HG03439 (cell line): Measurements from ENCODE around the gene CUBN.

Experiments
- ATAC-seq: cut with Tn5 transposase; IDR thresholded peaks from one replicate; pipeline ENCODE4 v1.9.1; 2021; ENCODE audit warnings: mild to moderate bottlenecking, moderate library complexity; ENCODE audit not compliant: unreplicated experiment

The CUBN gene

DNA sequence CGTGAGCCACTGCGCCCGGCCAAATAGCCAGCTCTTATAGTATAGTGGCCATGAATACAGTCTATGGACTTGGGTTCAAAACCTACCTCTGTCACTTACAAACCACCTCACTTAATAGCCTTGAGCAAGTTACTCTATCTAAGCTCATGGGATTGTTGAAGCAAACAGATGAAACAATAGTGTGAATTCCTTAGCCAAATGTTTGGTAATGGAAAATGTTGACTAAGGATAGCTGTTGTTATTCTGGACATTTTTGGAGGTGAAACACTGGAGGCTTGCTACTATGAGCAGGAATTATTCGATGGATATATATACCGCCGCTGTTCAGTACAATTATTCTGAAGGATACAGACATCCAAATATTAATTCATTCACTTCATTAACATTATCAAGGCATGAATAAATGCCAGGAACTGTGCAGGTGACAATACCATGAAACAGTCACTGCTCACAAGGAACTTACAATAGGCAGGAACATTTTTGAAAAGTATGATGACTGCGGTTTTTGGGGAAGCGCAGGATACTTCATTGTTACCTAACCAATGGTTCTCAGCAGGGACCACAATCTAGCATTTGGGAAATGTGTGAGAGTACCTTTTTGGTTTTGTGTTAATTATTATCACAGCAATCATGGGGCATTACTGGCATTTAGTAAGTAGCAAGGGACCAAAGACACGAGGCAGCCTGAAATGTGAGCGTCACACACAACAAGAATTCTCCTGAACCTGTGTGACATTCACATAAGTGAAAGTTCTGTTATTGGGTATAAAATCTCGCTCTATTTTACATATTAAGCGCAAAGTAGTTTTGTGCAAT lies 55.7 kb downstream of the CUBN start:
- ATAC-seq = no peak

DNA sequence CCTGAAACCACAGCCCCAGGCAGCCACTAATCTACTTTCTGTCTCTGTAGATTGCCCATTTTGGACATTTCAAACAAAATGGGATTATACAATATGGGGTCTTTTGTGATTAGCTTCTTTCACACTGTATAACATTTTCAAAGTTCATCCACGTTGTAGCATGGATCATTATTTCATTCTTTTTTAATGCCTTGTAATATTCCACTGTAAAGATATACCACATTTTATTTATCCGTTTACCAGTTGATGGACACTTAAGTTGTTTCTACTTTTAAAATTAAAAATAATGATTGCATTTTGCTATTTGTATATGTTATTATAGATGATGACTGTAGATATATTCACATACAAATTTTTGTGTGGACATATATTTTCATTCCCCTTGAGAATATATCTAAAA lies 60.7 kb downstream of the CUBN start:
- ATAC-seq = no peak

DNA sequence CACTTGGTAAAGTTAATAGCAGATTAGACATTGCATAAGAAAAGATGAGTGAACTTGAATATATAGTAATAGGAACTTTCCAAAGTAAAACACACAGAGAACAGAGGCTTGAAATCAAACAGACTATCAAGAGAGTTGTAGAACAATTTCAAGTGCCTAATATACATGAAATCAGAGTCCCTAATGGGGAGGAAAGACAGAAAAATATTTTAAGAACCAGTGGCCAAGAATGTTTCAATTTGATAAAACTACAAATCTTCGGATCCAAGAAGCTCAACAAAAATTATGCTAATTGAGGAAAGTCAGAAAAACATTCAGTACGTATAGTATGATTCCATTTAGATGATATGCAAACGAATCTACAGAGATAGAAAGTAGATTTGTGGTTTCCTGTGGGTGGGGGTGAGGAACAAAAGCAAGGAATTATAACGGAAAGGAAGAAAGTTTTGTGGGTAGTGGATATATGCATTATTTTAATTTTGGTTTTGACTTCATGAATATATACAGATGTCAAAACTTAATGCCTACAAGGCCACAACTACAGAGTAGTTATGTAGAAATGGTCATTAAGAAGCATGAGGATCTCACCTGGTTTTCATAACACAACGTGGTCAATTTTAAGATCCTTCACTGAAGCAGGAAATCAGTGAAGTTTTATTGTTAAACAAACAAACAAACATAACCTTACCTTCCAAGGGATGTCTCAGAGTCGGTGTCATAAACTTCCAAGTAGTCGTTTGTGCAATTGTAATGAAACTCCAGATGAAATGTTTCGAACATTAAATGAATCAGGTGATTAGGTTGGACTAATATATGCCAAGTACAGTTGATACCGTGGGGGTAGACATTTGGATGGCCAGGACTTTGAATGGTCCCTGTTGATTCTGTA lies 62.0 kb downstream of the CUBN start:
- no peak for ATAC-seq

DNA sequence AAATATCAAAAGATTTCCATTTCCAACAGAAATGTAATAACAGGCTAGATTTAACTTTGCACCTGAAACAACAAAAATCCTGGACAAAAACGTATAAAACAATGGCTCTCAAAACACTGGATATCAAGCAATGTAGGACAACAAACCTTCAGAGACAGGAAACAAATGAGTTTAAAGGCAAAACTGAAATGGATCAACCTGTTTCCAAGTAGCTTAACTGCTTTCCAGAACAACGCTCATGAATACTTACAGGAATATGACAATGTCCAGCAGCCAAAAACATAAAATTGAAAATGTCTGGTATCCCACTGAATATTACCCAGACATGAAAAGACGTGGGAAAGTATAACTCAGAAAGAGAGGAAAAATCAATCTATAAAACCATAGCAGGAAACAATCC lies 62.8 kb downstream of the CUBN start:
- ATAC-seq = no peak

DNA sequence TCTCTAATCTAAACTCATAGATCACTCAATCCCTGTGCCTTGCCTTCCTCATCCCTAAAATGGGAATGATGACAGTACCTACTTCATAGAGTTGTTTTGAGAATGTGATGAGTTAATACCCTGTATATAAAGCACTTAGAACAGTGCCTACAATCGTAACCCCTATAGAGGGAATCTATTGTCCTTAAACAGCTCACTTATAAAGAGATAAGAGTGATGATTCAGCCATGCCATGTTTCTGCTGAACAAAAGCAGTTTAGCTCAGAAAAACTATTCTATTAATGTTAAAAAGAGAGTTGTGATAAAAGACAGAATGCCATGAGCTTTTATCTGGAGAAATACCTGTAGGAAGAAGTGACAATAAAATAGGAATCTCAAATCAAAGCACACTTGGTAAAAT lies 63.6 kb downstream of the CUBN start:
- no peak for ATAC-seq

DNA sequence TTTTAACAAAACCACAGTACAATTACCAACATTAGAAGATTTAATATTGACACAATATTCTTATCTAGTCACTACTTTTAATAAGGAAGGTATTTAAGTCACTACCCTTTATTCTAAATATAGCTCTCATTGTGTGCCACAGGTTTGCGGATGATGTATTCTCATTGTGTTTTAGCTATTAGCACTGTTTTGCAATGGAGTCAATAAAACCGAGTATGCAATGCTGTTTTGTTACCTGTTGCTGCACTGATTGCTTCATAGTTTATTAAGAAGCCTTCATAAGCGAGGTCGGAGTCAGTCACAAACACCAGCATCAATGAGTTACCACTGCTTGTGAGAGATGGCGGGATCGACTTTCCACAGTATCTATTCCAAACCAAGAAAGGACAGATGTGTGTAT lies 64.3 kb downstream of the CUBN start:
- no peak for ATAC-seq

DNA sequence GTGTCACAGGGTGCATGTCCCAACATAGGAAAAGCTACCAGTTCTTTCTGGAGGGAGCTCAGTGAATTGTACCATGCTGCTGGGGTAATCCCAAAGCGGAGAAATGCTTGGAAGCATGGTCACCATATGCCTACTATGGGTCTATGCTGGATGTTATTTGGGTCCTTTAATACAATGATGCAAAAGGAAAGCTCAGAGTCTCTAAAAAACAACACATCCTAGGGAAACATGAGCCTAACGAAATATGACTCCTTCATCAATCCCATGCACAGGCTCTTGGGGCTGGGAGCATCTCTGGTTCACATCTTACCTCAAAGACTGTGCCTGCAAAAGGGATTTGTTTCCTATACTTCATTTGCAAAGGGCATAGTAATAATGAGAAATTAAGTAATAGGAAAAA lies 65.2 kb downstream of the CUBN start:
- ATAC-seq = no peak

DNA sequence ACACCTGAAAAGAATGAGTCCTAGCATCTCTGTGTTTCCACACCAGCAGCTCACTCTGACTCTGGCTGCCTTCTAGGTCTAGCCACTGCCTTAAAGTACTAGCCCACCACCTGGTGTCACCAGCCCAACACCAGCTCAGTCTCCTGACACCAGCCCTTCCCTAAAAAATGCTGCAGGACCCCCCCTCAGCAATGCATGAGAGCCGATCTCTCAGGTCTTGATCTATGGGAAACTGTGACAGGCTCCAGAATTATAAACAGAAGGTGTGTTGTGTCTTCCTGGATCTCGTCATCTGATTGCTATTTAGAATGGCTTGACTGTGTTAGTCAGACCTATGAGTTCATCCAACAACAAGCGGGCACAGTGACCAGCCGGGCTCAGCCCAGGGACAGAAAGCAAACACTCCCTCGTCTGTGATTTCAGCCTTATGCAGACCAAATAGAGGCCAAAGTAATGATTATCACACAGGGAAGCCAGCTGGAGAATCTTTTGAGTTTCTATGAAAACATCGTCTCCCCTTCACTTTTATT lies 66.6 kb downstream of the CUBN start:
- no peak for ATAC-seq

DNA sequence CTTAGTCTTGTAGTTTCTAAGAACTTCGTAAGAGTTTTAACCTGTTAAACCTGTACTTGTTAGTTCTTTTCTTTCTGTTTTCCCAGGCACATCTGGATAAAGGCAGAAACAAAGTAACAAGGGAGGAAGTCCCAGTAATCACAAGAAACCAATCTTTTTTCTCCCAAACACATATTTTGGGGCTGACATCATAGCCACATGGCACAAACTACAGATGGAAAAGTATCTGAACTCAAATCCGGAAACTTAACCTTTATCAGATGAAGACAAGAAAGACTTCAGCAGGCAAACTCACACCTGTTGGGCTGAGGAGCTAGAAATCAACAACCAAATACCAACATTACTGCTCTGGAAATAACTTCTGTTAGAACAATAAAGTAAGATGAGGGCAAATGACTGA lies 67.1 kb downstream of the CUBN start:
- ATAC-seq = no peak

DNA sequence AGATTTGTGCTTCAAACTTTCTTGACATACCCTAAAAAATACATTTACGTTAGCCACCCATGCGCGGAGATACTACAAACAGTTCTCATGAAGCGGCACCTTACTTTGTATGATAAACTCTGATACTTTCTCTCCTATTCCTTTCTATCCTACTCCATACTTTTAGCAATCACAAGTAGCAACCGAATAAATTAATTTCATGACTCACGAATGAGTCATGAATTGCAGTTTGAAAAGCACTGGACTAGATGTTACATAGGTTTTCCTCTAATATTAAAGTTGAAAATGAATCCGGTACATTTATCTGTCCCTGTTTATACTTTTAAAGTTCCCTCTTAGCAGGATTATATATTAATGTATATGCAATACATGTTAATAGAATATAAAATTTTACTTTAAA lies 67.6 kb downstream of the CUBN start:
- ATAC-seq = no peak

DNA sequence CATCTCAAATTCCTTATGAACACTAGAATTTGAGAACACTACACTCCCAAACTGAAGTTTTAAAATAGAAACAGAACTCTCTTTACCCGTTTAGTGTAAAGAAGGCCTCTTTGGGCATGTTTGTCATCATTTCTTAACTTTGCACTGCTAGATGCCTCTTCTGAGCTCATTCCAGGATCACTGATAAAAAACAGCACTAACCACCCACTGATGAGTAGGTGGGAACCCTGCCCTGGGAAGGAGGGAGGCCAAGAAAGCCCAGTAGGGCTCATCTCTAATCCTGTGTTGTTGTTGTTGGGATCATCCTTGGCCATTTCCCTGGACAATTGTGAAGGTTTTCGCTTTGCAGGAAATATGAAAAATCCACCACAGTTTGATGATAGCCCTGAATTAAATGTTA lies 68.2 kb downstream of the CUBN start:
- no peak for ATAC-seq

DNA sequence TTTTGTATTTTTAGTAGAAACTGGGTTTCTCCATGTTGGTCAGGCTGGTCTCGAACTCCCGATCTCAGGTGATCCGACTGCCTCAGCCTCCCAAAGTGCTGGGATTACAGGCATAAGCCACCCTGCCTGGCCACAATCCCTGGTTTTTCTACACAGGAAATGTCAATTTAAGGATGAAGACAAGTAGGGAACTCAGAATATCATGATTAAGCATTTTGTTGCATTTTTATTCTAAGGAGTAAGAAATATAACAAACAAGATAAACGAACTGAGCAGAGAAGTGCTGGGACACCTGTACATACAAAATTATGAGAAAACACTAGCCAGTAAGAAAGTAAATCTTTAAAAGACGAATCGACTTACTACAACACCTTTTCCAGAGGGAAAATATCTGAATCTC lies 69.3 kb downstream of the CUBN start:
- ATAC-seq = no peak

DNA sequence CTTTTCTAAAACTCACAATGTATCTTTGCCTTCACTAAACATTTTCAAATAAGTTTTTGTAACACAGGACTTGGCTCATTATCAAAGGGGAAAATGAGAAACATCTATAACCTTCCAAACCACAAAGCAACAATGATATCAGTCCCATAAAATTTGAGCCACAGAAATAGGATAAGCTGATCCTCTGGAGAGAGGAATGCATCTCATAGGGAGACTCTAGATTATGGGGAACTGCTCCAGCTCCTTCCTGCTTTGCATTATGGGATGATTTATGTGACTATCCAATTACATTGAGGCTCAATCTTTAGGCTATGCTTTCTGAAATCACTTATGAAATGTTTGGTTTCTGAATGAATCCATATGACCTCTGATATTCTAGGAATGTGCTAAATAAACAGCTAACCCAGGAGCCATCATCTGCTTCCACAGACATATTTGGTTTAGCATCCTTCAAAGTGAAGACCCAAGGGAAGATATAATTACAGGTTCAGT lies 70.4 kb downstream of the CUBN start:
- no peak for ATAC-seq

DNA sequence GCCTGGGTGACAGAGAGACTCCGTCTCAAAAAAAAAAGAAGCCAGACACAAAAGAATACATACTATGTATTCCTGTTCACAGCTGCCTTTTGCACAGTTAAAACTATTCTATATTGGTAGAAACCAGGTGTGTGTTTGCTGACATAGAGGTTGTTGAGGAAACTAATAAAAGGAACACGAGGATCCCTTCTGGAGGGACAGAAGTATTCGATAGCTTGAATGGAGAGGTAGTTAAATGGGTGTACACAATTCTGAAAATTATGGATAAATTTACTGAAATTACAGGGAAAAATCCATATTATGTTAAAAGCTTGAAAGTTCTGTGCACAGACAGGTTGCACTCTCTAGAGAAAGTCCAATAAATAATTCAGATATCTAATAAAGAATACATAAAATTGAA lies 71.5 kb downstream of the CUBN start:
- no peak for ATAC-seq

DNA sequence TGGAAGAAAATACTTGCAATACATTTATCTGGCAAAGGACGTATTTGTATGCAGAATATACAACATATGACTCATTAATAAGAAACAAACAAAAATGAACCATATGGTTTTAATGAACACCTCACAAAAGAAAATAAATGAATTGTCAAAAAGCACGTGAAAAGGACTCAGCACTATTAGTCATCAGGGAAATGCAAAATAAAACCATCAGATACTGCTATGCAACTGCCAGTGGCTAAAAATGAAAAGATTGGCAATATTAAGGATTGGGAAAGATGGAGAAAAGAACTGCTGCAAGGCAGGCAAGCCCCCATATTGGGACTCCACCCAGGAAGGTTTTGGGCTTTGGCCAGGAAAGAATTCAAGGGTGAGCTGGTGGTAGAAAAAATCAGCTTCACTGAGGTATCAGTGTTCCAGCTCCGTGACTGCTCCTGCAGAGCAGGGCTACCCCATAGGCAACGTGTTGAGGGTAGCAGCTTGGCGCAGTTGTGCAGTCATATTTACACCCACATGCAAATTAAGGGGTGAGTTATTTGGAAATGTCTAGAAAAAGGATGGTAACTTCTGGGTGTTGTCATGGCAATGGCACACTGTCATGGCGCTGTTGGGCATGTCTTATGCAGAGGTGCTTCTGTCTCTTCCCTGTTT lies 72.7 kb downstream of the CUBN start:
- ATAC-seq = no peak

DNA sequence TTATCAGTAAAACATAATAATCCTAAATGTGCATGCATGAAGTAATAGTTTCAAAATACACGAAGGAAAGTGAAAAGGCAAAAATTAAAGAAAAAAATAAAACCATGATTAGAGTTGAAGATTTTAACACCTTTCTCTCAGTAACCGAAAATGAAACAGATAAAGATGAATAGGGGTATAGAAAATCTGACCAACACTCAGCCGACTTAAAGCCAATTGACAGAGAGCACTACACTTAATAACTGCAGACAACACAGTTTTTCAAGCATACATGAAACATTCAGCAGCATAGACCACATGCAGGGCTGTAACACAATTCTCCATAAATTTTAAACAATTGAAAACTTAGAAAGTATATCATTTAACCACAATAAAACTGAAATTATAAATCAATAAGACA lies 76.1 kb downstream of the CUBN start:
- ATAC-seq = no peak

DNA sequence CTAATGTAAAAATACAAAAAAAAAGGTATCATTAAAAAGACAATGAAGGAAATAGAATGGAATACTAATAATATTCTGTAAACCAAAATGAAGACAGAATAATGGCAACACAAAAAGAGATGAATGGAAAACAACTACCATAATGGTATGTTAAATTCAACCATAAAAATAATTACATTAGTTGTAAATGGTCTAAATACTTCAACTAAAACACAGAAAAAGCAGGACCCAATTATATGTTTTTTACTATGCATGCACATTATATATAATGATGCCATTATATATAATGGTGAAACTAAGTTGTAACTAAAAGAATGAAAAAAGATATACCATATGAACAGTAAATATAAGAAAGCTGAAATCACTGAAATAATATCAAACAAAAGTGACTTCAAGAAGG lies 76.5 kb downstream of the CUBN start:
- no peak for ATAC-seq

DNA sequence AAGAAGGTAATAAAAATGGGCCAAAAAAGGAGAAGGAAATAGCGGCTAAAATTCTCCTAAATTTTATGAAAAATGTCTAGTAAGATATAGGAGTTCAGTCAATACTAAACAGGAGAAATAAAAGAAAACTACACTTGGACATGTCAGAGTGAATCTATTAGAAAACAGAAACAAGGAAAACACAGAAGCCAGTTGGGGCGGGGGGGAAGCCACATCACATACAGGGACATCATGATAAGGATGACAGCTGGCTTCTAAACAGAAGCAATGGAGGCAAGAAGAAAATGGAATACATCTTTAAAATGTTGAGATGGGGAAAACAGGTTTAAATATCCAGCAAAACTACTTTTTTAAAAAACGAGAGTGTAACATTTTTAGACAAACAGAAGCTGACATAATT lies 77.8 kb downstream of the CUBN start:
- no peak for ATAC-seq

DNA sequence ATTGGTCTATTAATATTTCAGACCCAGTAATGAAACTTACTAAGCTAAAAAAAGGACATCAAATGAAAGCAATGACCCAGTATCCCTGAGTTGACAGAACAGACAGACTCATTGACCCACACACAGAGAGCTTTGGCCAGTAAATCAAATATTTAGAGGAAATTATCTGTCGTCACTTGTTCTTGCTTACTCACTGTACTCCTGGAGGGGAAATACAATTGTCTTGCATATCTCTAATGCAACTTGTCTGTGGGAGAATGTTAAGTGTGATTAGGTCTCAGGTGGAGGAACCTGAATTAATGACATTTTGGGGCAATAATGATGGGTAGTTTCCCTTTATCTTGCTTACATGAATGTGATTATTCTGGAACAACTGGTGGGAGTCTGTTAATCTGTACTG lies 80.4 kb downstream of the CUBN start:
- no peak for ATAC-seq

DNA sequence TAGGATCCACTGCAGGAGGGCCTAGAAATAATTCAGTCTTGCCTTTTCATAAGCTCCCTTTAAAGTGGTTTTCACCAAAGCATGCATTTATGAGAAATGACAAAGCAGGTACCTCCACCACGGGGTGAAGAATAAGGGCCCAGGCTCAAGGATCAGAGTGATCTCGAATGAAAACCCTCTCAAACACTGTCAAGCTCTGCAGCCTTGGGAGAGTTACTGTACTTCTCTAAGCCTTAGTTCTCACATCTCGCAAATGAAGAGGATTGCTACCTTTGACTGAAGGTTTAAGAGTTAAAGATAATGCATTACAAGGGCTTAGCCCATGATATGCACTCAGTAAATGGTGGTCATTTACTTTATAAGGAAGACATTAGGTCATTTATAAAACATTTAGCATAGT lies 81.7 kb downstream of the CUBN start:
- no peak for ATAC-seq

DNA sequence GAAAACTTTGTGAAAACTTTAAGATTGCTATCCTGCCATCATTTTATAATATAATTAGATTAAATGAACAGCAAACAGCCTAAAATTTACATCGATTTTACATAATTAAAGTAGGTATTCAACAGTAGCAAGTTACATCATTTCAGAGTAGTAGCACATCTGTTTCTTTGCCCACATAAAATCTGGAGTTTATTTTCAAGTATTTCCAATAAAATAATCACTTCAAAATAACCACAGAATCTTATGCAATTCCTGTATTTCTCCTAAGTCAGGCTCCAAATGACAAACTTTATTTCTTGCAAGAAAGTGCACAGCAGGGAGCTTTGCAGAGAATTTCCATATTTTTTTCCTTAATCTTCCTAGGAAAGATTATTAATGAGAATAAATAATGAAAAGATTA lies 82.6 kb downstream of the CUBN start:
- no peak for ATAC-seq
